CD1c-positive myeloid dendritic cell (primary cell): Measurements from ENCODE around the gene NSG2.

Experiments used
- DNase-seq: peaks from one replicate; pipeline ENCODE4 v3.0.0-alpha.2; 2016; ENCODE audit errors: extremely low spot score

Gene NSG2

GRCh38 chr5:174149989-174150388, 104.5 kb downstream of the NSG2 start:
- DNase-seq: no peak

- DNase-seq: no peak
Observed at GRCh38 chr5:174151599-174152181, 106.2 kb downstream of the NSG2 start.

GRCh38 chr5:174154559-174154958, 109.1 kb downstream of the NSG2 start:
- no peak for DNase-seq

GRCh38 chr5:174155281-174155680, 109.8 kb downstream of the NSG2 start:
- no peak for DNase-seq

- DNase-seq: no peak
Observed at GRCh38 chr5:174155706-174156105, 110.2 kb downstream of the NSG2 start.

GRCh38 chr5:174157048-174157447, 111.5 kb downstream of the NSG2 start:
- DNase-seq: no peak
